Fibroblast of lung (primary cell): ENCODE results near the gene MRPS10.

Experiments
- CTCF ChIP-seq, 2 donors: IDR thresholded peaks in 1 of 2; conservative IDR thresholded peaks in 1 of 2; 1 replicate in 1 of 2; 2 replicates in 1 of 2; pipeline ENCODE4 v1.5.1; 2011 to 2012; ENCODE audit warnings: low read length in 2 of 2, control low read depth in 1 of 2, inconsistent platforms in 1 of 2, low read depth in 1 of 2, mild to moderate bottlenecking in 1 of 2
- EZH2 ChIP-seq: IDR thresholded peaks from 2 replicates; pipeline ENCODE4 v1.5.1; 2012; ENCODE audit warnings: low read length, control low read depth, mild to moderate bottlenecking; ENCODE audit errors: missing control alignments

DNA sequence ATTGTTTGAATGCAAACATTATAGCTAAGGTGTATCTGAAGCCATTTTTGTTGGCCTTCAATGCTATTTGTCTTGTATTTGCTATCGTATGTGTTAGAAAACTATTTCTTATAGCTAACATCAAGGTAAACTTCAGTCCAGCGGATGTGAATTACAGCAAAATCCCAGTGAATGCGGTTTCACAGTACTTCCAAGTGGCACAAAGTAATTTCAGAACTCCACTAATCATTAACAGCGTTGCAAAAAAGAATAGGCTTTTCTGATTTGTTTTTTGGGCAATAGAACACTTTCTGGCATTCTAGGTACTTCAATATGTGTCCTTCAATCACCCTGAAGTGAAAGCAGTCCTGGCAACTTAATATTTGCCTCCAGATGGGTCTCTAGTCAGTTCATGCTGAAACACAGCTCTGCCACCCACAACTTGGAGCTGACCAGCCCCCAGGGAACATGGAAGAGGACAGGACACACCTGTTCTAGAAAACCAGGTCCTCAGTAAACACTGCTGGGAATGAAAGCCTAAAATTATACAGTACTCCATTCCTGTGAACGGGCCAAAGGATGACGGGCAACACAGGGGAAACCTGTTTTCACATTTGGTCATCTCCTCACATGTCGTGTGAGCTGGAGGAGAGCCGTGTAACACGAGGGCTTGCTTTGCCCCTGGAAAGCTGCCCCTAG is 9.7 kb upstream of the MRPS10 start:
- TF ChIP-seq CTCF (conservative IDR thresholded peaks at IDR 0.05 in 1 of 2, IDR thresholded peaks at IDR 0.05 in 1 of 2; ENCODE audit: low read depth in 1 of 2, low read length in 2 of 2): no peak
- no peak for TF ChIP-seq EZH2
